Small intestine (tissue), 16 donors: ENCODE measurements around the gene SPATA46. TPM values are rescaled to one million over a fixed set of nuclear protein-coding genes. Genes with fewer than 3 reads are reported as not detected.
"Not testable (repeated sequence)": the region's sequence is repeated elsewhere in the genome, so short reads cannot be mapped to it uniquely, and the experiment has no call there.

Experiments used
- DNase-seq, 2 donors: peaks; one replicate each; pipeline versions ENCODE4 v3.0.0 to v3.0.0-alpha.2; 2013
- FAIRE-seq: peaks from 2 replicates; lab custom pipeline; 2012; peaks lifted over from hg19 to GRCh38; lab: Jason Lieb, UNC
- H3K27ac ChIP-seq, 3 donors: one replicate each; pipeline ENCODE4 v1.5.1; 2013; ENCODE audit warnings: low read length in 2 of 3, mild to moderate bottlenecking in 2 of 3, control low read depth in 1 of 3, inconsistent platforms in 1 of 3, low read depth in 1 of 3, moderate library complexity in 1 of 3
- H3K27me3 ChIP-seq, 3 donors: one replicate each; pipeline ENCODE4 v1.6.1; 2013; ENCODE audit warnings: low read length in 3 of 3, inconsistent platforms in 1 of 3; ENCODE audit not compliant: control insufficient read depth in 3 of 3, insufficient read depth in 3 of 3
- H3K36me3 ChIP-seq, 3 donors: one replicate each; pipeline ENCODE4 v1.6.1; 2013; ENCODE audit warnings: low read length in 3 of 3, inconsistent platforms in 1 of 3, low read depth in 1 of 3, mild to moderate bottlenecking in 1 of 3, moderate library complexity in 1 of 3; ENCODE audit not compliant: control insufficient read depth in 3 of 3, insufficient read depth in 2 of 3
- H3K4me1 ChIP-seq, 3 donors: one replicate each; pipeline ENCODE4 v1.6.1; 2013; ENCODE audit warnings: low read length in 2 of 3, inconsistent platforms in 1 of 3, low read depth in 1 of 3, mild to moderate bottlenecking in 1 of 3, moderate library complexity in 1 of 3; ENCODE audit not compliant: control insufficient read depth in 3 of 3, insufficient read depth in 2 of 3
- H3K4me3 ChIP-seq, 3 donors: one replicate each; pipeline ENCODE4 v1.5.1; 2013; ENCODE audit warnings: low read length in 3 of 3, control low read depth in 1 of 3, inconsistent platforms in 1 of 3, low read depth in 1 of 3, mild to moderate bottlenecking in 1 of 3, moderate library complexity in 1 of 3
- H3K9me3 ChIP-seq, 2 donors: one replicate each; pipeline ENCODE4 v1.6.1; 2013; ENCODE audit warnings: low read depth in 1 of 2, low read length in 1 of 2; ENCODE audit not compliant: control insufficient read depth in 2 of 2, insufficient read depth in 1 of 2
- WGBS, 3 donors: extraction: QIAGEN DNeasy Blood & Tissue Kit; methylation state at CpG; one replicate each; pipeline ENCODE4 v1.1.7; 2013; 5-methylcytosine and 5-hydroxymethylcytosine counted together
- long read RNA-seq, 10 donors: transcript quantifications; one replicate each; lab custom pipeline, GENCODE V29; 2026
- polyA plus RNA-seq, 4 donors: library from polyadenylated mRNA; stranded (reverse) in 3 of 4; unstranded in 1 of 4; fragments of 200-250 nt in 3 of 4; fragments of 120-200 nt in 1 of 4; gene quantifications; one replicate each; pipeline versions ENCODE4 v1.2.1 to v1.2.3, GENCODE V29; 2013
- donor health status: healthy with polysubstance abuse.
- donor health status: control.
- donor health status: control.
- donor health status: Bipolar disorder and iron deficiency.
- donor health status: healthy.

Gene SPATA46, protein sequence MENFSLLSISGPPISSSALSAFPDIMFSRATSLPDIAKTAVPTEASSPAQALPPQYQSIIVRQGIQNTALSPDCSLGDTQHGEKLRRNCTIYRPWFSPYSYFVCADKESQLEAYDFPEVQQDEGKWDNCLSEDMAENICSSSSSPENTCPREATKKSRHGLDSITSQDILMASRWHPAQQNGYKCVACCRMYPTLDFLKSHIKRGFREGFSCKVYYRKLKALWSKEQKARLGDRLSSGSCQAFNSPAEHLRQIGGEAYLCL
- polyA plus RNA-seq, result under 1 TPM in 1 of 4 donors, not detected in 3; 0.25 TPM
- long read RNA-seq, donor 1, result 0 reads
- long read RNA-seq, donor 2, result 0 reads
- long read RNA-seq, donor 3, result 0 reads
- long read RNA-seq, donor 4, result 0 reads
- long read RNA-seq, donor 5, result 0 reads
- long read RNA-seq, donor 6, result 0 reads
- long read RNA-seq, donor 7, result 0 reads
- long read RNA-seq, donor 8, result 0 reads
- long read RNA-seq, donor 9, result 0 reads
- long read RNA-seq, donor 10, result 0 reads

DNA sequence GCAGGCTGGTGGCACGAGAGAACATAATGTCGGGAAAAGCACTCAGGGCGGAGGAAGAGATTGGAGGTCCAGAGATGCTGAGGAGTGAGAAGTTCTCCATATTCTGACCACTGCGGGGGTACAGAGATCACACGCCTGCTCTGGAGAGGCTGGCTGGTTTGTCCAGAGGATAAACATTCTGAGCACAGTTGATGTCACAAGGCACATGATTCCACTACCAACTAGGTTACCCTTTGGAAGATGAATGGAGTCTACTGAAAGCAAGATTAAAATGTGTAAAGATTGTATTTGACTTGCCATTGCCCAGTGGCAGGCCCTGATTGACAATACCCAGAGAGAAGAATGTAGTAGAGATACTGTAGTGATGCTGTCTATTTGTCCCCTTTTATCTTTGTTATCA is at the start of gene SPATA46:
Gene SPATA46 (minus strand): TSS at position 164 of the 400 bp plus-strand sequence. CDS start 64 bp downstream, at position 100.
- FAIRE-seq (no peak), DNase-seq (no peak)
- 91 to 98% (median 96%) methylated on average over 5 of the region's 5 CpGs for WGBS, 3 donors
- Histone ChIP-seq H3K27ac (no peak within 1 kb of the TSS), H3K27me3 (no peaks in the 10 kb centered on the region), H3K4me1 (peaks cover 0 to 24% (median 16%) of the 10 kb centered on the region in 3 donors), H3K4me3 (no peak within 1 kb of the TSS), H3K9me3 (peaks cover 0 to 6% of the 10 kb centered on the region in 2 donors), H3K36me3 (peaks cover 0 to 27% (median 0%) of the 10 kb centered on the region in 3 donors)

DNA sequence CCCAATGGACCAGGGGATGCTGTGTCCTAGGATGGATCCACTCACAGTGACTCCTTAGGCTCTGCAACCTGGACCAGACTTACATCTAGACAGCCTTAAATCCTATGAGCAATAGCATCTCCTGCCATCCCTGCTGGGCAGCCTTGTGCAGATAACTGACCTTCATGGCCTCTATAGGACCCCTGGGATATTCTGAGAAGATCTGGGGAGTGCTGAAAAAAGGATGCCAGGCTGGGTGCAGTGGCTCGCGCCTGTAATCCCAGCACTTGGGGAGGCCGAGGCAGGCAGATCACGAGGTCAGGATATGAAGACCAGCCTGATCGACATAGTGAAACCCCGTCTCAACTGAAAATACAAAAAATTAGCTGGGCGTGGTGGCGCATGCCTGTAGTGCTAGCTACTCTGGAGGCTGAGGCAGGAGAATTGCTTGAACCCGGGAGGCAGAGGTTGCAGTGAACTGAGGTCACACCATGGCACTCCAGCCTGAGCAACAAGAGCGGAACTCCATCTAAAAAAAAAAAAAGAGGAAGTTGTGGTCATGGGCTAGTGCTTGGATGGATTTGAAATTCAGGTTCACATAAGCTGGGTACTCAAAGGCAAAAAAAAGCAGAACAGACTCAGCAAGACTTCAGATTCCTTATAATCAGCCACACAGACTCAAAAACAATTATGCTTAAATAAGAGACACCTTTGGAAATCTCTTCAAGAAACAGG is 46.2 kb upstream of the SPATA46 start:
- DNase-seq (no peak), FAIRE-seq (no peak)
- no peaks in the 10 kb centered on the region for H3K9me3 ChIP-seq
- H3K36me3 ChIP-seq, result no peaks in the 10 kb centered on the region
- no peak overlapping the region for H3K4me3 ChIP-seq
- WGBS, 3 donors, result 82 to 88% (median 87%) methylated on average over 10 of the region's 10 CpGs
- H3K27me3 ChIP-seq, result no peaks in the 10 kb centered on the region
- peaks cover 0 to 7% (median 3%) of the 10 kb centered on the region in 3 donors for H3K4me1 ChIP-seq
- H3K27ac ChIP-seq, result no peak overlapping the region

DNA sequence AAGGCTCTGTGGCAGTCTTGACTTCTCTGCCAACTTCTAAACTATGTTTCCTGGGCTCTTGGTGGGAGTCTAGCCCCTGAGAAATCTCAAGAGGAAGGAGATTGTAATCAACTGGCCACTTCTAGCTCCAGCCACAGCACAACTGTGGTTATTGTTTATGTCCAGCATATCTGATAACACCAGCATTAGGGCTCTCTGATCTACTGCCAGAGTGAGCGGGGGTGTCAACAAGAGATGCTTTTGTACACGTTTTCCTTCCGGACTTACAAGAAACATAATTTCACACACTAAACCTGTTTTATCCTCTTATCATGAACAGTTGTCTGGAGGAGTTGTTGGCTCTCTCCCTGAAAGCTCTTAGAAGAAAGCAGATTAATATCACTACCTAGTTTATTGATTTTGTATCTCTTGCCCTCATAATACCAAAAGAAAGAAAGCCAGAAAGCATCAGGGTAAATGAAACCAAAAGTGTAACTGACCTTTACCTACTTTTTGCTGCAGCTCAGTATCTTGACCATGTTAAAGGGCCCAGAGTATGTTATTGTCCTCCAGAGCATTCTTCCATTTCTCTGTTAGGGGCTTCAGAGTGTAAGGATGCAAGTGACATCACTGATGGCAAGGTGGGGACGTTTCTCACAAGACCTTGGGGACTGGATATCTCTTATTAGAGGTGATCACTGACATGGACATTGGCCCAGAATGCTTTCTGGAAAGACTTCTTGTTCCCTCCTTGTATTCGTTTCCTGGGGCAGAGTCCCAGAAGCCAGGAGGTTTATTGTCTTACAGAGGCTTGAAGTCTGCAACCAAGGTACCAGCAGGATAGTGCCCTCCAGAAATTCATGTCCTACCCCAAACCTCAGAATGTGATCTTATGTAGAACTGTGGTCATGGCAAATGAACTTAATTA is 44.9 kb upstream of the SPATA46 start:
- H3K36me3 ChIP-seq, result no peaks in the 10 kb centered on the region
- no peak for FAIRE-seq
- H3K4me1 ChIP-seq, result peaks cover 0 to 7% (median 3%) of the 10 kb centered on the region in 3 donors
- peak; percentile 64 to 91 for DNase-seq
- no peaks in the 10 kb centered on the region for H3K9me3 ChIP-seq
- peak overlapping the region in 1 of 3 donors; percentile 1 for H3K4me3 ChIP-seq
- H3K27ac ChIP-seq, result peak overlapping the region; percentile 11 to 80 (median 48)
- 16 to 44% (median 22%) methylated on average over 5 of the region's 5 CpGs for WGBS, 3 donors
- H3K27me3 ChIP-seq, result no peaks in the 10 kb centered on the region

DNA sequence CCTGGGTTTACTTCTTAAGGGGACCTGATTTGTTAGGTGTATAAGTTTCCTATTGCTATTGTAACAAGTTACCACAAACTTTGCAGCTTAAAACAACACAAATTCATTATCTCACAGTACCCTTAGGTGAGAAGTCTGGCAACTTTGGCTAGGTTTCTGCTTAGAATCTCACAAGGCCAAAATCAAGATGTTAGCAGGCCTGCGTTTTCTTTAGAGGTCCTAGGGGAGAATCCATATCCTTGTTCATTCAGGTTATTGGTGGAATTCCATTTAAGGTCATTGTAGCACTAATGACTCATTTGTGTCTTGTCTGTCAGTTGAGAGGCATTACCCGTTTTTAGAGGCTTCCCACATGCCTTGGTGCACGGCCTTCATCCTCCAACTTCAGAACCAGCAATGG is 43.5 kb upstream of the SPATA46 start:
- H3K27ac ChIP-seq, result peak overlapping the region; percentile 43 to 58 (median 46)
- FAIRE-seq (no peak), DNase-seq (peak in 1 of 2 donors; percentile 5)
- 82% methylated on average over 3 of the region's 3 CpGs for WGBS, 3 donors
- peak overlapping the region in 1 of 3 donors; percentile 20 for H3K4me3 ChIP-seq
- H3K9me3 ChIP-seq, result peaks cover 0 to under 1% of the 10 kb centered on the region in 2 donors
- H3K4me1 ChIP-seq, result peaks cover 0 to 7% (median 3%) of the 10 kb centered on the region in 3 donors
- H3K36me3 ChIP-seq, result no peaks in the 10 kb centered on the region
- H3K27me3 ChIP-seq, result no peaks in the 10 kb centered on the region

DNA sequence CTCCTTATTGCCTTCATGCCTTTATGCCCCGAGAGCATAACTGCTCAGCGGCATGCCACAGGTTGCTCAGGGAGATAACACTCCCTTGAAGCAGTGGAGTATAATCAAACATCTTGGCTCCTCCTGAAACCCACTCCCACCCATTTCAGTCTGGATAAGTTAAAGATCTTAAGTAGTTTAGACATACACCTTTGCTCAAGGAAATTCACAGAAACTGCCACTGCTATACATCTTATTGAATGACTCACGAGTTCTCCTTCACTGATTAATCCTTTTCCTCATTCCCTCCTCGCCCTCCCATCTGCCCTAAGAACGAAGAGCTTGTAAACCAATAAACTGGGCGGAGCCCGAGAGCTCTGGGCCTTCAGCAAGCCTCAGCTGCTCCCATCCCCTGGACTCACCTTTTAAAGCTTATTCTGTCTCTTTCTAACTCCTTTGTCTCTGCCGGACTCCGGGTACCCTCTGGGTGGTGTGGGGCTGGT is 42.8 kb upstream of the SPATA46 start:
- H3K4me1 ChIP-seq, H3K27me3 ChIP-seq, H3K36me3 ChIP-seq, H3K9me3 ChIP-seq, FAIRE-seq: not testable (repeated sequence)
- peak; percentile 89 to 96 for DNase-seq
- 14 to 55% (median 33%) methylated on average over 9 of the region's 9 CpGs for WGBS, 3 donors
- Histone ChIP-seq H3K27ac (peak overlapping the region; percentile 73 to 78 (median 77)), H3K4me3 (peak overlapping the region in 1 of 3 donors; percentile 20)

DNA sequence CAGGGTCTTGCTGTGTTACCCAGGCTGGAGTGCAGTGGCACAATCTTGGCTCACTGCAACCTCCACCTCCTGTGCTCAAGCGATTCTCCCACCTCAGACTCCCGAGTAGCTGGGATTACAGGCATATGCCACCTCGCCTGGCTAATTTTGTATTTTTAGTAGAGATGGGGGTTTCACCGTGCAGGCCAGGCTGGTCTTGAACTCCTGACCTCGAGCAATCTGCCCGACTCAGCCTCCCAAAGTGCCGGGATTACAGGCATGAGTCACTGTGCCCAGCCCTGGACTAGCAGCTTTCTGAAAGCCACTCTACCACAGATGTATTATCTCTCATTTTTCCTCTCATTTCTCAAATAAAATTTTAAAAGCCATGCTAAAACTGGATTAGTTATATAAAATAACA is 41.9 kb upstream of the SPATA46 start:
- H3K4me1 ChIP-seq, H3K9me3 ChIP-seq, FAIRE-seq, H3K27me3 ChIP-seq, H3K4me3 ChIP-seq, H3K36me3 ChIP-seq: not testable (repeated sequence)
- DNase-seq, result peak in 1 of 2 donors; percentile 63
- peak overlapping the region; percentile 48 to 77 (median 58) for H3K27ac ChIP-seq
- WGBS, 3 donors, result 43 to 73% (median 55%) methylated on average over 7 of the region's 7 CpGs

DNA sequence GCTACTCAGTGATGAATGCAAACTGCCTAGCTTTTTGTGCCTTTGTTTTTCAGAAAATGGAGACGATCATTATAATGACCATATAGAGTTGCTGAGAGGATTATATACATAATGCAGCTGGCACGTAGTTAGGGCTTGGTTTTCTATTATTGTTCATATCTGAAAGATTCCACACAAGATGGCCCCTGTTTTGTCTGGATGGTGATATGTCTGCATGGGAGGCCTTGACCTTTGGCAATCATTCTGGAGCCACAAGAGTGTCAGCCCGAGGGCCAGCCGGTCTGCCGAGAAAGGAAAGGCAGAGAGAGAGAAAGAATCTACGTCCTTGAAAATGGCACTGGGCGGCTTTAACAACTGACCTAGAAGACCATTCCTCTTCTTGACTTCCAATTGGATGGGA is 41.0 kb upstream of the SPATA46 start:
- FAIRE-seq, result no peak
- H3K27me3 ChIP-seq, result no peaks in the 10 kb centered on the region
- WGBS, 3 donors, result 92 to 94% (median 93%) methylated on average over 7 of the region's 7 CpGs
- H3K36me3 ChIP-seq, result no peaks in the 10 kb centered on the region
- H3K27ac ChIP-seq, result no peak overlapping the region
- peaks cover 0 to 7% (median 3%) of the 10 kb centered on the region in 3 donors for H3K4me1 ChIP-seq
- no peak for DNase-seq
- peaks cover 0 to 3% of the 10 kb centered on the region in 2 donors for H3K9me3 ChIP-seq
- H3K4me3 ChIP-seq, result no peak overlapping the region
